UCSD-AML1 (cell line): ENCODE results near the gene GRM8.

ENCODE experiments used
- DNase-seq: peaks from one replicate; lab custom pipeline; 2025; ENCODE audit not compliant: unreplicated experiment; lab: John Stamatoyannopoulos, UW

The GRM8 gene

GRCh38 chr7:127231415-127231814 lies 21.3 kb downstream of the GRM8 start:
- DNase-seq: no peak

- DNase-seq: no peak
These were observed 22.4 kb downstream of the GRM8 start for GRCh38 chr7:127230192-127230925.

GRCh38 chr7:127226685-127227374 lies 25.9 kb downstream of the GRM8 start:
- no peak for DNase-seq

GRCh38 chr7:127221731-127222130 lies 31.0 kb downstream of the GRM8 start:
- no peak for DNase-seq

GRCh38 chr7:127214956-127215718 lies 37.6 kb downstream of the GRM8 start:
- no peak for DNase-seq

GRCh38 chr7:127209886-127210285 lies 42.9 kb downstream of the GRM8 start:
- no peak for DNase-seq

- DNase-seq: no peak
These were observed 43.9 kb downstream of the GRM8 start for GRCh38 chr7:127208860-127209259.

GRCh38 chr7:127208351-127208750 lies 44.4 kb downstream of the GRM8 start:
- DNase-seq: no peak

- DNase-seq: no peak
These were observed 44.9 kb downstream of the GRM8 start for GRCh38 chr7:127207806-127208205.

- DNase-seq: no peak
These were observed 45.5 kb downstream of the GRM8 start for GRCh38 chr7:127207230-127207629.

GRCh38 chr7:127194571-127194970 lies 58.2 kb downstream of the GRM8 start:
- DNase-seq: no peak

GRCh38 chr7:127189886-127190285 lies 62.9 kb downstream of the GRM8 start:
- DNase-seq: no peak

GRCh38 chr7:127189074-127189473 lies 63.7 kb downstream of the GRM8 start:
- no peak for DNase-seq

- DNase-seq: no peak
These were observed 65.0 kb downstream of the GRM8 start for GRCh38 chr7:127187740-127188139.

GRCh38 chr7:127186686-127187085 lies 66.1 kb downstream of the GRM8 start:
- no peak for DNase-seq

- no peak for DNase-seq
These were observed 75.6 kb downstream of the GRM8 start for GRCh38 chr7:127177156-127177555.

GRCh38 chr7:127162366-127162765 lies 90.4 kb downstream of the GRM8 start:
- DNase-seq: no peak

GRCh38 chr7:127158659-127159058 lies 94.1 kb downstream of the GRM8 start:
- no peak for DNase-seq

GRCh38 chr7:127154958-127155357 lies 97.8 kb downstream of the GRM8 start:
- DNase-seq: no peak

- DNase-seq: no peak
These were observed 98.6 kb downstream of the GRM8 start for GRCh38 chr7:127154101-127154500.

- DNase-seq: no peak
These were observed 99.4 kb downstream of the GRM8 start for GRCh38 chr7:127153315-127153714.

GRCh38 chr7:127152423-127152822 lies 100.3 kb downstream of the GRM8 start:
- DNase-seq: no peak
